ENCODE data around the gene HOXB1.

Gene HOXB1

GRCh38 chr17:48543107-48543853 lies 12.5 kb upstream of the HOXB1 start:
- DNase-seq (ENCODE audit: low read depth), result peak; percentile 44

DNA sequence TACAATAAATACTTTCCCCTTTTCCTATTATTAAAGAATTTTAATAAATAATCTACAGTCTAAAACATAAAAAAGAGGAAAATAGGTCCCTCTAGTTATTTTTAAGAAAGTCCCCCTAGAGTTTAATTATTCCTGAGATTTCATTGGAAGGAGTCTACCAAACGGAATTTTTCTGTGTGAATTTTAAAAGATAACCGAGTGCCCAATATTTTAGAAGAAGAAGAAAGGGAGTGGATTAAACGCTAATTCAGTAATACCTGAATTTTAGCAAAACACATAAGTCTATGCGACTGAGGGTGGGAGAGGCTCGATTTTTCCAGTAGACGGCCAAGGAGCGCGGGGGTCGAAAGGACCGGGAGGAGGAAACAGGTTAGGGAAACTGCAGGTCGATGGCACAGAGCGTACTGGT lies 11.9 kb upstream of the HOXB1 start:
- DNase-seq (ENCODE audit: low read depth), result no peak

DNA sequence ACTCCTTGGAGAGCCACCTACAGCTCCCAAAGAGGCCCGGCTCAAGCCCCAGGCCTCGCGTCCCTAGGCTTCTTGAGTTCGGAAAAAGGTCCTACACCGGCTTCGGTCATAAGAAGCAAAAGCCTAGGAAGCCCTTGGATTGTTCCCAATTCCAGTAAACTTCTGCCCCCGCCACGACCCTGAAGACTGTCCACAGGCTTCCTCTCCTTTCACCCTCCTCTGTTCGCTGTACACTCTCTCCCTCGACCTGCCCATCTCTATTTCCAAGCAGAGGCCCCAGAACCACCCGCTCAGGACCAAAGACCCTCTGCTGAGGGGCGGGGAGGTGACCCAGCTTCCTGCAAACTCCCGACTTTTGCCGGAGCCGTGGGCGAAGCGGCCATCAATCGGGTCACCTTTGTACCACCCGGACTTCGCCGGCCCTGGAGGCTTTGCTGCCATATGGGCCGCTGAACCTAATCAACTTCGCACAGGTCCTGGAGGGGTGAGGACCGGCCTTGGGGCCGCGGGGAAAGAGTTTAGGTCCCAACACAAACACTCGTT lies 11.4 kb upstream of the HOXB1 start:
- DNase-seq (ENCODE audit: low read depth), result peak; percentile 42

DNA sequence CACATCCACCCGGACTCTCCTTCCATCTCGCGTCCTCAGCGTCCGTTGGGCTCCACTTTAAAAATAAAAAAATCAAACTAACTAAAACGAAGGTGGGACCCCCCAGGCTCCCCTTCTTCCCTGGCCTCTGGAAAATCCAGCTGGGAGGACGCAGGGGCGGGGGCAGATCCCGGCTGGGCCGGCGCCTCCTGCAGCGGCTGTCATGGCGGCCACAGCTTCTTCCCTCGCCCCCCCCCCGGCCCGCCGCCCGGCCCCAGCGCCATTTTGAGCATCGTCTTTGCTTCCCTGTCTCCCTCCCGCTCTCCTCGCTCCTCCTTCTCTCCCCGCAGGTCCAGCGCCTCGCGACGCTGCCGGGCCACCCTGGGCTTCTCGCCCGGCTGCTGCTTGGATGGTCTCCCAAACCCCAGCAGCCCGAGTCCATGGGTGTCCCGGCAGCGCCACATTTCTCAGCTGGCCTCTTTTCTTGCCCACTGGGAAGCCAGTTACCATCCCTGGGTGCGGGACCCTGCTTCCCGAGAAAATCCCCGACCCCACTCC lies 10.8 kb upstream of the HOXB1 start:
- peak; percentile 62 for DNase-seq (ENCODE audit: low read depth)

DNA sequence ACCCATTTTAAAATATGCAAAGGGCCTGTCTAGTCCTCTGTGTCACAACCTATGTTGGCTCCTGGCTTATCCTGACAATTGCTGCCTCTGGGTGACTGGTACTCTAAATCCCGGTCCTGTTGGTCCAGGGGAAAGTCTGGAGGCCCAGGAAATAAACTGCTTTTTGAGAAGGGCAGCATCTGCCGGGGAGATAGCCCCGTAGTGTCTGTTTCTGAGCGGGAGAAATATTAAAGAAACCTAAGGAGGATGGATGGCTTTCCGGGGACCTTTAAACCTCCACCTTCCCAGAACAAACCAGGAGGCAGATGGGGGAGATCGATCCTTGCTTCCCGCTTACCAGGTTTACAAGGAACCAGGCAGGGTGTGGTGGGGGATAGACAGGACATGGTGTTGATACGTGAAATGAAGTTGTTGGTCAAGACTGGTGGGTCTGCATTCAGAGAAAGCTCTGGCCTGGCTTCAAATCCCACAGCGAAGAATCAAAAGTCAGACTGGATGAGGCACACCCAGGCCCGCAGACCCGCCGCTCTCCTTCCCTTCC lies 10.3 kb upstream of the HOXB1 start:
- peak; percentile 34 for DNase-seq (ENCODE audit: low read depth)

GRCh38 chr17:48540213-48540612 lies 9.4 kb upstream of the HOXB1 start:
- peak; percentile 38 for DNase-seq (ENCODE audit: low read depth)

DNA sequence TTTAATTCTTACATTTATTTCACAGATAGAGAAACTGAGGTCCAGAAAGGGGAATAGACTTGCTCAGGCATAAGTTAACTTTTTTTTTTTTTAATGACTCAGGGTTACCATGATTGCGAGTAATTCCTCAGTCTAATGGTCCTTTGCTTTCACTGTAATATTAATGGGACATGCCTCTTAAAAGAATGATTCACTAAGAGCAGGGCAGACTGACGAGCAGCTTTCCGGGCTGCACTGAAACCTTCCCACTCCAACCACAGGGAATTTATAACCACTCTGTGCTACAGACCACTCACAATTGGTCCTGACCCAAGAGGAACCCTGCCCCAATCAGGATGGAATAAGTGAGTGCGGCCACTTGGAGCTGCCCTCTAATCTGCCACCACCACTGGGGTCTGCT lies 8.4 kb upstream of the HOXB1 start:
- peak; percentile 96 for DNase-seq (ENCODE audit: low read depth)

- DNase-seq (ENCODE audit: low read depth), result no peak
Observed at GRCh38 chr17:48537316-48537715, 6.5 kb upstream of the HOXB1 start.

DNA sequence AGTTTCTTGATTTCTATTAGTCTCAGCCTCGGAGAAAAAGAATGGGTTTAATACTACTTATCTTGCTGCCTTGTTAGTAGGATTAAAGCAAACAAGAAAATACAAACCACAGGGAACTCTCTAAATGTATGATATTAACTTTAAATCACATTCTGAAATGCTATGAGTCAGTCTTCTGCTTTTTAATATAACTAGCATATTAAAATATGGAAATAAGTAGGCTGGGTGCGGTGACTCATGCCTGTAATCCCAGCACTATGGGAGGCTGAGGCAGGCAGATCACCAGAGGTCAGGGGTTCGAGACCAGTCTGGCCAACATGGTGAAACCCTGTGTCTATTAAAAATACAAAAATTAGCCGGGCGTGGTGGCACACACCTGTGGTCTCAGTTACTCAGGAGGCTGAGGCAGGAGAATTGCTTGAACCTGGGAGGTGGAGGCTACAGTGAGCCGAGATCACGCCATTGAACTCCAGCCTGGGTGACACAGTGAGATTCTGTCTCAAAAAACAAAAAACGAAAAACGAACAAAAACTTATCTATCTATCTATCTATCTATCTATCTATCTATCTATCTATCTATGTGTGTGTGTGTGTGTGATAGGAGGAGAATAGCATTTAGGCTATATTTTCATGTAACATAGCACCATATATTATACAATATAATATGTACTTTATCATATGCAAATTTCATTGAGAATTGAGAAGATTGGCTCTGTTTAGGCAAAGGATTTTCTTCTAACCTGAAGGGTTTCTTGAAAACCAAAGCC lies 5.2 kb upstream of the HOXB1 start:
- peak; percentile 56 for DNase-seq (ENCODE audit: low read depth)

- DNase-seq (ENCODE audit: low read depth), result no peak
Observed at GRCh38 chr17:48532261-48532660, 1.4 kb upstream of the HOXB1 start.

- DNase-seq (ENCODE audit: low read depth), result no peak
Observed at GRCh38 chr17:48530208-48530886, 464 bp downstream of the HOXB1 start.

- no peak for DNase-seq (ENCODE audit: low read depth)
Observed at GRCh38 chr17:48529683-48530009, 1.2 kb downstream of the HOXB1 start.

DNA sequence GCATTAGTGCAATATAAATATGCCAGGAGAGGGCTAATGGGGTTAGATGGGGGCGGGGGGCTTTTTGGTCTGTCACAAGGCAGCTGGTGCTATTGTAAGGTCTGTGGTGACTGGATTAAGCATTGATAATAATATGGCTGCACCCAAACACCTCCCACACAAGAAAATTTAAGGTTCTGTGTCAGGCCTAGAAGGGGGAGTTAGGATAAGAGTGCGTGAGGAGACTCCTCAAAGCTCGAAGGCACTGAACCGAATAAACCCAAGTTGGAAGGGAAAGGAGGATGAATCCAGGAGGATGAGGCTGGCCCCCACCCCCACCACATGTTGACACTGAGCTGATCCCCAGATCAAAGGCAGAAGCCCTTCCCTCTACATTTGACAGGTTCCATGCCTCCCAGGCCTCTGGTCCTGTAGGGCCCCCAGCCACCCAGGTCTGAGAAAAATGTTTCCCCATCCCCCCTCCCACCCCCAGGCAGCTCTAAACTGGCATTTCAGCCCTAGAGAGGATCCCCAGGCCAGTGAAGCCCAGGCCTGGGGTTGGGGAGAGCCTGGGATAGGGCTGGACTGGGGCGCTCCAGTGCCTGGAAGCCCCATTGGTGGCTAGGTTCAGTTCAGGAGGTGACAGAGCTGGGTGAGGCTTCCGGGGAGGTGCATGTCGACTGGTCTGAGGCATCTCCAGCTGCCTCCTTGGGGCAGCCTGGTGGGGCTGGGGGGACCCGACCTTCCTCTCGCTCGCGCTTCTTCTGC lies 1.7 kb downstream of the HOXB1 start:
- no peak for DNase-seq (ENCODE audit: low read depth)

DNA sequence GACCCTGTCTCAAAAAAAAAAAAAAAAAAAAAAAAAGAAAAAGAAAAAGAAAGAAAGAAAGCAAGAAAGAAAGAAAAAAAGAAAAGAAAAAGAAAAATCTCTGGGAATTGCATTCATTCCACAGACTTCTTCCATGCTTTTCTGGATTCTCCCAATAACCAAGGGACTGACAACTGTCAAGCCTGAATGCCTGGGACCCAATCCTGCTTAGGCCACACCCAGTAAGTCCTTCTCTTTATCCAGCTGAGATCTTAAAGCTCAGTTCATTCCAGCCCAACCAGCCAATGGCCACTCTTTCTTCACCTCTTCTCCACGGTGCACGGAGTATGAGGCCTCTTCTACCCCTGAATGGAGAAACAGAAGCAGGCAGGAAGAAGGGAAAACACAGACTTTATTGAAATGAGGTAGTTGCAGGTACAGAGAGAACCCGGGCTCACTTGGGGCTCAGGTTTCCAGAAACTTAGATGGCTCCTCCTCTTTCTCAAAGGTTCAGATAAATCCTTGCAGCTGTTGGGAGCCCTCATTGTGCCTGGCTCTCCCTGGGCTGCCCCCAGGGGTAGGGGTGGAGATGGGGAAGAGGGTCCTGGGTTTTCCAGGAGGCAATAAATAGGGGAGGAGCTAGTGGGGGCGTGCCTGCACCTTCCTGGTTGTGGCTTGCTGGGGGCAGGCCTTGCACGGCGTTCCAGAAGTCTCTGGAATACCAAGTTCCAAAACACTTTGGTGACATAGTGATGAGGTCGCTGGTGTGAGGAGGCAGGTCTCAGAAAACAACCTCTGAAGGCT lies 2.5 kb downstream of the HOXB1 start:
- no peak for DNase-seq (ENCODE audit: low read depth)

DNA sequence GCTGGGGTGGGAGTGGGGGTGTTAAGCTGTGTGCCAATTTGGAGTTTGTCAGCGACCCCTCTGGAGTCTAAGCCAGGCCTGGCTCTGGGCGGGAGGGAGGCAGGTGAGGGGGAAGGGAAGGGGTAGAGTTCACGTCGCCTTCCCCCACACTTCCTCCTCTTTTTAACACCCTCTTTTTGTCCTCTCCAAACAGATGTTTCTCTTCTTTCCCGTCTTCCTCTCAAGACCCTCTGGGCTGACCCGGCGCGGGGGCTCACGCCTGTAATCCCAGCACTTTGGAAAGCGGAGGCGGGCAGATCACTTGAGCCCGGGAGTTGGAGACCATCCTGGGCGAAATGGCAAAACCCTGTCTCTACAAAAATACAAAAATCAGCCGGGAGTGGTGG lies 3.3 kb downstream of the HOXB1 start:
- no peak for DNase-seq (ENCODE audit: low read depth)

DNA sequence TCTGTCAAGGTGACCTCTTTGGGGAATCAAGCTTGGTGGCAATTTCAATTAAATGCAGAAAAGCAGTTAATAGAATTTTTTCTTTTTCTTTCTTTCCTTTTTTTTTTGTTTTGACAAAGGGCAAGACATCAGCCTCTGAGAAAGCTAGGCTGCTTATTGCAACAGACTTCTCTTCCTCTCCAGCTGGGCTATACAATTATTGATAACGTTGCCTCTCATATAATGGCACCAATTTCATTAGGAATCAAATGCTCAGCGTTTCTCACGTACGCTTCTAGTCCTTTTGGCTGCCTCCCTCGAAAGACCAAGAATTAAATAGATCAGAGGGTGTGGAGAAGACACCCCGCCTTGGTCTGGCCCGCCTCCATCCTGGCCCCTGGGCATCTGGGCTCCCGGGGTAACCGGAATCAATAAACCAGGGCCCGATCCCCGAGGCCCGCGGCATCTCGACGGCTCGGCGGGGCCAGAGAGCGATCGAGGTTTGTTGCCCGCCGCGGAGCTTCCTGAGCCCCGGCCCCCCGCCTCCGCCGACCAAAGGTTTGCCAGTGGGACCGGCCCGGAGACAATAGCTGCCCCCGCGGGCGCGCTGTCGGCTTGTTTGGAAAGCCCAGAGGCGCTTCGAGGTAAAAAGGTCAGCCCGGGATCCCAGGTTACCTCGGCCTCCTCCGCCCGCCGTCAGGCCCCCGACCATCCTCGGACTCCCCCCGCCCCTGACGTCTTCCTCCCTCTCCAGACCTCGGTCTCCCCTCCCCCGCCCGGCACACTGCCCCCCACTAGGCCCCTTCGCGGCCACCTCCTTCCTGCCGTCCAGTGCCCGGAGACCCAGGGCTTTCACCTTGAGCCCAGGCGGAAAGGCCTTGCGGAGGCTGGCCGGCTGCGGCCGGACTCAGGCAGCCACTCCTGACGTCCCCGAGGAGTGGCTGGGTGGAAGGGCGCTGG lies 3.9 kb downstream of the HOXB1 start:
- no peak for DNase-seq (ENCODE audit: low read depth)

- DNase-seq (ENCODE audit: low read depth), result peak; percentile 55
Observed at GRCh38 chr17:48523010-48523409, 7.8 kb downstream of the HOXB1 start.

DNA sequence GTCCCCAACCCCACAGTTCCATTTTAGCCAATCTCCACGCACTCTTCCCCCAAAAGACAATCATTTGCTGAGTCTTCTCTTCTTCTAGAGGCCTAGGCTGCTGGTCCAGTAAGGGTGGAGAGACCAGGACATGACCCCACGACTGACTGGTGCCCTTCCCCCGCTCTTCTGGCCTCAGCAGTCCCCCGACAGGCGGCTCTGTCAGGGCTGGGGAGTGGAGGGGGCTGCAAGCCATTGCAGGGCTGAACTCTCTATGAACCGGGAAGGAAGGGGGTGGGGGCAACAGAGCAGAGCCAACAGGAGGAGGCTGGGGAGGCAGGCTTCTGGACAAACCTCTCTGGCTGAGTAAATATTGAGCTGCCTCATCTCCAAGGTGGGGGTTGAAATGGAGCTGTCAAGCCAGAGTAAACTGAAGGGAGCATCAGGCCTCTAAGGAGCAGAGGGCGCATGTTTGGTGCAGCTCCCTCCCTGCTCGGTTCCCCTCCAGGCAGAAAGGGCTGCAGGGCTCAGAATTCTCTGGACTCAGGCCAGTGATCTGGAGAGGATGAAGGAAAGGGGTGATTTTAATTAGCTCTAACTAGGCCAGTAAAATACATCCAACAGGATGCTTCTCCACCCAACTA lies 8.7 kb downstream of the HOXB1 start:
- peak; percentile 52 for DNase-seq (ENCODE audit: low read depth)

DNA sequence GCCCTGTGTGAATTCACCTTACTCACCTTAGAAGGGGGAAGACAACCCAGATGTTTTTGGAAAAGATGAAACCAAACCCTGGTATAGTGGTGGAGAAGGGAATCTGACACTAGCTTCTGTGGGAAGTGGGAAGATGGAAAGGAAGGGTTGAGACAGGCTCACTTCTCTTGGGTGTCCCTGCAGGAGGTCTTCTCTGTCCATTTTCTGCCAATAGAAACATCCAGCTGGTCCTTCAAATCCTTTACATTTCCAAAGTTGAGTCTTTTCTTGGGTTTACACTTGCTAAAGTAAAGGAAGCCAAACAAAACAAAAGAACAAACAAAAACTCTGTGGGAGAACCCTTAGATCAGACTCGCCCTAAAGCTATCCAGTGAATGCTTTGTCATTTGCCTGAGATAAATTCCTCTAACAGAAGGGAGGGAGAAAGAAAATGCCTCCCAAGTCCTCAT lies 10.2 kb downstream of the HOXB1 start:
- peak; percentile 29 for DNase-seq (ENCODE audit: low read depth)
